AG04449 (cell line): Measurements from ENCODE around the gene NCDN.

Experiments used
- CTCF ChIA-PET: fragments of 350-600 bp; formaldehyde crosslinking; extraction: SDS; loops from one replicate; lab custom pipeline; 2021; ENCODE audit warnings: antibody characterized with exemption; lab: Yijun Ruan, JAX
- POLR2A ChIA-PET: fragments of 400-600, 350-600 bp; formaldehyde crosslinking; extraction: SDS; loops from one replicate; lab custom pipeline; 2020; ENCODE audit warnings: antibody characterized with exemption, inconsistent platforms; lab: Yijun Ruan, JAX
- DNase-seq: peaks from one replicate; pipeline ENCODE4 v3.0.0-alpha.2; 2010; ENCODE audit warnings: low read depth, low spot score
- H3K4me3 ChIP-seq: 2 replicates; pipeline ENCODE4 v1.5.1; 2011; ENCODE audit warnings: low read depth, mild to moderate bottlenecking, control low read depth, low read length
- TF ChIP-seq, protein P1 (sequence below): IDR thresholded peaks from one replicate; pipeline ENCODE4 v1.5.1; 2011; ENCODE audit warnings: mild to moderate bottlenecking, moderate library complexity, low read length, control low read depth, inconsistent platforms; ENCODE audit not compliant: insufficient read depth; ENCODE audit errors: missing control alignments

The NCDN gene

GRCh38 chr1:35605071-35605866 is 47.7 kb downstream of the NCDN start:
- CTCF ChIA-PET = interaction anchor here (1.3 to 5.1 kb wide), 7 partner anchors 21 to 121 kb away, joined by 3 to 30 read pairs (median 7); no protein-coding TSS in a partner anchor

GRCh38 chr1:35605867-35606182 is 48.2 kb downstream of the NCDN start:
- CTCF ChIA-PET = interaction anchor here (1.3 to 5.1 kb wide), 5 partner anchors 21 to 121 kb away, joined by 3 to 30 read pairs (median 8); no protein-coding TSS in a partner anchor
- H3K4me3 ChIP-seq = no peak overlapping the region
- POLR2A ChIA-PET = interaction anchor here (1.3 kb wide), 1 partner anchor 18 kb away, joined by 3 read pairs; no protein-coding TSS in a partner anchor
- TF ChIP-seq, protein P1, sequence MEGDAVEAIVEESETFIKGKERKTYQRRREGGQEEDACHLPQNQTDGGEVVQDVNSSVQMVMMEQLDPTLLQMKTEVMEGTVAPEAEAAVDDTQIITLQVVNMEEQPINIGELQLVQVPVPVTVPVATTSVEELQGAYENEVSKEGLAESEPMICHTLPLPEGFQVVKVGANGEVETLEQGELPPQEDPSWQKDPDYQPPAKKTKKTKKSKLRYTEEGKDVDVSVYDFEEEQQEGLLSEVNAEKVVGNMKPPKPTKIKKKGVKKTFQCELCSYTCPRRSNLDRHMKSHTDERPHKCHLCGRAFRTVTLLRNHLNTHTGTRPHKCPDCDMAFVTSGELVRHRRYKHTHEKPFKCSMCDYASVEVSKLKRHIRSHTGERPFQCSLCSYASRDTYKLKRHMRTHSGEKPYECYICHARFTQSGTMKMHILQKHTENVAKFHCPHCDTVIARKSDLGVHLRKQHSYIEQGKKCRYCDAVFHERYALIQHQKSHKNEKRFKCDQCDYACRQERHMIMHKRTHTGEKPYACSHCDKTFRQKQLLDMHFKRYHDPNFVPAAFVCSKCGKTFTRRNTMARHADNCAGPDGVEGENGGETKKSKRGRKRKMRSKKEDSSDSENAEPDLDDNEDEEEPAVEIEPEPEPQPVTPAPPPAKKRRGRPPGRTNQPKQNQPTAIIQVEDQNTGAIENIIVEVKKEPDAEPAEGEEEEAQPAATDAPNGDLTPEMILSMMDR = no peak
- peak; percentile 7 for DNase-seq

More at GRCh38 chr1:35605071-35605866, 47.7 kb downstream of the NCDN start:
- TF ChIP-seq, protein P1 = no peak
- POLR2A ChIA-PET = interaction anchor here (1.3 kb wide), 1 partner anchor 19 kb away, joined by 3 read pairs; no protein-coding TSS in a partner anchor
- no peak for DNase-seq
- no peak overlapping the region for H3K4me3 ChIP-seq

GRCh38 chr1:35611655-35612054 is 54.1 kb downstream of the NCDN start:
- DNase-seq = no peak
- ChIA-PET POLR2A (no interaction called here), CTCF (interaction anchor here (0.7 to 3.8 kb wide), 5 partner anchors 16 to 116 kb away, joined by 3 to 11 read pairs (median 4); no protein-coding TSS in a partner anchor)
- TF ChIP-seq, protein P1 = no peak
- H3K4me3 ChIP-seq = no peak overlapping the region

GRCh38 chr1:35615440-35615839 is 57.8 kb downstream of the NCDN start:
- POLR2A ChIA-PET = no interaction called here
- DNase-seq = no peak

More at GRCh38 chr1:35615440-35615839, 57.8 kb downstream of the NCDN start:
- TF ChIP-seq, protein P1 = no peak
- CTCF ChIA-PET = interaction anchor here (2.2 kb wide), 1 partner anchor 111 kb away, joined by 7 read pairs; no protein-coding TSS in a partner anchor
- H3K4me3 ChIP-seq = no peak overlapping the region
